Measurements from ENCODE around the gene CCN5.

The CCN5 gene

DNA sequence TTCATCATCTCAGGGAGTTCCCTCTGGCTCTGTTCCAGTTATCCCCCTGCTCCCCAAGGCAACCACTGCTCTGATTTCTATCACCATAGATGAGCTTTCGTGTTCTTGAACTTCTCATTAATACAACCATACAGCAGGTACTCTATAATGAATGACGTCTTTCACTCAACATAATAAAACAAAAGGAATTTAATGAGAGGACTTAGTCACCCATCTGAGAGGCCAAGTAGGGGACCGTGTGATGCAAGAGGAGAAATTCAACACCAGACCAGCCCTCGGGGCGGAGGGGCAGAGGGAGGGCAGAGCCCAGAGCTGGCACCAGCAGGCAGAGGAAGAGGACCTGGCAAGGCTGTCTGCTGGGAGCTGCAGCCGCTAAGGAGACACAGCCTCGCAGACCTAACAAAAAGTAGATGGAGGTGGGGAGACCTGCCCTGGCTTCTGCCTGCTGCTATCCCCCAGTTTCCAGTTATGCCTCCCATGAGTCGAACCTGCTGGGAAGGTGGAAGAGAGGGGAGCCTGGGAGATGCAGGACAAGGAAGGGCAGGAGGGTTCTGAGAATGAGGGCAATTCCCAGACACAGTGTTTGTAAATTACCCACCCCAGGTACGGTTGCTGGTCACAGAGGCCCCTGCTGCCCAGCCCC lies 13.8 kb downstream of the CCN5 start:
- Histone ChIP-seq H3K9me2 (ENCODE audit: low read depth, low read length) (no peaks in the 10 kb centered on the region), H3K79me2 (ENCODE audit: insufficient read depth, low read length) (no peaks in the 10 kb centered on the region), H3K27me3 (ENCODE audit: insufficient read depth, low read length) (0 out of 2 replicates have a peak, but pooled peaks cover 6% of the 10 kb centered on the region), H3K4me3 (ENCODE audit: low read depth, low read length, poor library complexity, severe bottlenecking) (no peak overlapping the region), H3K4me1 (ENCODE audit: insufficient read depth, low read length, severe bottlenecking) (no peaks in the 10 kb centered on the region), H3K27ac (ENCODE audit: low read depth, low read length, poor library complexity, severe bottlenecking) (no peak overlapping the region), H3K36me3 (ENCODE audit: insufficient read depth, low read length) (no peaks in the 10 kb centered on the region), H3K9me3 (ENCODE audit: low read length) (no peaks in the 10 kb centered on the region), H3K4me2 (ENCODE audit: low read length) (no peak overlapping the region), H2AFZ (ENCODE audit: low read length) (no peak overlapping the region), H4K20me1 (ENCODE audit: insufficient read depth, low read length) (no peaks in the 10 kb centered on the region), H3F3A (ENCODE audit: insufficient read depth, low read length) (no peaks in the 10 kb centered on the region), H3K9ac (ENCODE audit: low read length) (no peak overlapping the region)
- TF ChIP-seq, protein P1, sequence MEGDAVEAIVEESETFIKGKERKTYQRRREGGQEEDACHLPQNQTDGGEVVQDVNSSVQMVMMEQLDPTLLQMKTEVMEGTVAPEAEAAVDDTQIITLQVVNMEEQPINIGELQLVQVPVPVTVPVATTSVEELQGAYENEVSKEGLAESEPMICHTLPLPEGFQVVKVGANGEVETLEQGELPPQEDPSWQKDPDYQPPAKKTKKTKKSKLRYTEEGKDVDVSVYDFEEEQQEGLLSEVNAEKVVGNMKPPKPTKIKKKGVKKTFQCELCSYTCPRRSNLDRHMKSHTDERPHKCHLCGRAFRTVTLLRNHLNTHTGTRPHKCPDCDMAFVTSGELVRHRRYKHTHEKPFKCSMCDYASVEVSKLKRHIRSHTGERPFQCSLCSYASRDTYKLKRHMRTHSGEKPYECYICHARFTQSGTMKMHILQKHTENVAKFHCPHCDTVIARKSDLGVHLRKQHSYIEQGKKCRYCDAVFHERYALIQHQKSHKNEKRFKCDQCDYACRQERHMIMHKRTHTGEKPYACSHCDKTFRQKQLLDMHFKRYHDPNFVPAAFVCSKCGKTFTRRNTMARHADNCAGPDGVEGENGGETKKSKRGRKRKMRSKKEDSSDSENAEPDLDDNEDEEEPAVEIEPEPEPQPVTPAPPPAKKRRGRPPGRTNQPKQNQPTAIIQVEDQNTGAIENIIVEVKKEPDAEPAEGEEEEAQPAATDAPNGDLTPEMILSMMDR (IDR thresholded peaks at IDR 0.05; ENCODE audit: low read length) = no peak
- no peak for TF ChIP-seq EZH2 (IDR thresholded peaks at IDR 0.05; ENCODE audit: borderline replicate concordance, low read length)

DNA sequence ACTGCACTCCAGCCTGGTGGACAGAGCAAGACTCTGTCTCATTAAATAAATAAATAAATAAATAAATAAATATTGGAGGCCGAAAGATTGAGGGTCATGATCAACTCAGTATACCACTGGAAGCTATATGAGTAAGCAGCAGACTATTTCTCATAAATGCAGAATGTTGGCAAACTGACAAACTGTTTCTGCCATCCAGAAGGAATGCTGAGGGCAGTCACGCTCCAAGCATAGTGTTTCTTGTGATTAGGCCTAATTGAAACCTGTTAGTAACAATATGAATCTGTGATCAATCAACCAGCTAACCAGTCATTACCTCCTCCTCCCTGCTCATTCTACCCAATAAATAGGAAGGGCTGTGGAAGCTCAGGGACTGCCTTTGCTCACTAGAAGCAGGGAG lies 15.3 kb downstream of the CCN5 start:
- H3K79me2 ChIP-seq (ENCODE audit: insufficient read depth, low read length) = no peaks in the 10 kb centered on the region
- no peak overlapping the region for H3K9ac ChIP-seq (ENCODE audit: low read length)
- H2AFZ ChIP-seq (ENCODE audit: low read length) = no peak overlapping the region
- TF ChIP-seq, protein P1 (IDR thresholded peaks at IDR 0.05; ENCODE audit: low read length) = no peak
- no peak for TF ChIP-seq EZH2 (IDR thresholded peaks at IDR 0.05; ENCODE audit: borderline replicate concordance, low read length)
- no peak overlapping the region for H3K4me2 ChIP-seq (ENCODE audit: low read length)
- H3K4me3 ChIP-seq (ENCODE audit: low read depth, low read length, poor library complexity, severe bottlenecking) = no peak overlapping the region
- H3K9me2 ChIP-seq (ENCODE audit: low read depth, low read length) = no peaks in the 10 kb centered on the region
- no peaks in the 10 kb centered on the region for H3F3A ChIP-seq (ENCODE audit: insufficient read depth, low read length)
- no peaks in the 10 kb centered on the region for H3K4me1 ChIP-seq (ENCODE audit: insufficient read depth, low read length, severe bottlenecking)
- H3K27ac ChIP-seq (ENCODE audit: low read depth, low read length, poor library complexity, severe bottlenecking) = no peak overlapping the region
- no peaks in the 10 kb centered on the region for H4K20me1 ChIP-seq (ENCODE audit: insufficient read depth, low read length)
- H3K9me3 ChIP-seq (ENCODE audit: low read length) = no peaks in the 10 kb centered on the region
- no peaks in the 10 kb centered on the region for H3K36me3 ChIP-seq (ENCODE audit: insufficient read depth, low read length)
- 0 out of 2 replicates have a peak, but pooled peaks cover 6% of the 10 kb centered on the region for H3K27me3 ChIP-seq (ENCODE audit: insufficient read depth, low read length)

- no peaks in the 10 kb centered on the region for H3K27me3 ChIP-seq (ENCODE audit: insufficient read depth, low read length)
- H3K36me3 ChIP-seq (ENCODE audit: insufficient read depth, low read length) = 0 out of 2 replicates have a peak, but pooled peaks cover 2% of the 10 kb centered on the region
- H3K4me1 ChIP-seq (ENCODE audit: insufficient read depth, low read length, severe bottlenecking) = peaks cover 7% of the 10 kb centered on the region
- TF ChIP-seq EZH2 (IDR thresholded peaks at IDR 0.05; ENCODE audit: borderline replicate concordance, low read length) = no peak
- TF ChIP-seq, protein P1 (IDR thresholded peaks at IDR 0.05; ENCODE audit: low read length) = no peak
- no peak overlapping the region for H3K4me2 ChIP-seq (ENCODE audit: low read length)
- no peak overlapping the region for H3K9ac ChIP-seq (ENCODE audit: low read length)
- H3K79me2 ChIP-seq (ENCODE audit: insufficient read depth, low read length) = no peaks in the 10 kb centered on the region
- no peaks in the 10 kb centered on the region for H4K20me1 ChIP-seq (ENCODE audit: insufficient read depth, low read length)
- no peaks in the 10 kb centered on the region for H3F3A ChIP-seq (ENCODE audit: insufficient read depth, low read length)
- no peak overlapping the region for H3K27ac ChIP-seq (ENCODE audit: low read depth, low read length, poor library complexity, severe bottlenecking)
- no peak overlapping the region for H3K4me3 ChIP-seq (ENCODE audit: low read depth, low read length, poor library complexity, severe bottlenecking)
- no peaks in the 10 kb centered on the region for H3K9me2 ChIP-seq (ENCODE audit: low read depth, low read length)
- no peaks in the 10 kb centered on the region for H3K9me3 ChIP-seq (ENCODE audit: low read length)
- no peak overlapping the region for H2AFZ ChIP-seq (ENCODE audit: low read length)
These were observed 16.5 kb downstream of the CCN5 start for GRCh38 chr20:44731657-44732056.

Data from OCI-LY1 (cell line).